Thyroid gland (tissue), 4 donors: ENCODE results near the gene PTGES3L. TPM values are rescaled to one million over a fixed set of nuclear protein-coding genes. Genes with fewer than 3 reads are reported as not detected.
"Not testable (repeated sequence)": the region's sequence is repeated elsewhere in the genome, so short reads cannot be mapped to it uniquely, and the experiment has no call there.

Source experiments
- DNase-seq, 2 donors: peaks; one replicate each; pipeline ENCODE4 v3.0.0-alpha.2; 2019
- H3K27ac ChIP-seq, 3 donors: fragments of 200-600 bp; sonication (generic); 1 replicate in 2 of 3; 2 replicates in 1 of 3; pipeline ENCODE4 v1.5.1; 2016 to 2019; ENCODE audit warnings: mild to moderate bottlenecking in 1 of 3, moderate library complexity in 1 of 3
- H3K27me3 ChIP-seq: fragments of 200-600 bp; sonication (generic); one replicate; pipeline ENCODE4 v1.5.1; 2019
- H3K36me3 ChIP-seq, 2 donors: fragments of 200-600 bp; sonication (generic); one replicate each; pipeline ENCODE4 v1.5.1; 2016 to 2019
- H3K4me1 ChIP-seq, 2 donors: fragments of 200-600 bp; sonication (generic); one replicate each; pipeline ENCODE4 v1.5.1; 2017 to 2019
- H3K4me3 ChIP-seq, 3 donors: fragments of 200-600 bp; sonication (generic); replicated peaks in 1 of 3; 1 replicate in 2 of 3; 2 replicates in 1 of 3; pipeline ENCODE4 v1.5.1; 2016; ENCODE audit warnings: mild to moderate bottlenecking in 1 of 3
- H3K9me3 ChIP-seq: fragments of 200-600 bp; sonication (generic); one replicate; pipeline ENCODE4 v1.5.1; 2017
- CTCF ChIP-seq, 6 experiments: fragments of 200-600 bp in 3 of 6; fragments of 450-650 bp in 3 of 6; sonication (generic) in 3 of 6; IDR thresholded peaks; one replicate each; pipeline ENCODE4 v1.5.1; 2016 to 2019; ENCODE audit warnings: antibody characterized with exemption in 6 of 6, mild to moderate bottlenecking in 2 of 6, inconsistent platforms in 1 of 6, moderate library complexity in 1 of 6
- POLR2A ChIP-seq, 2 donors: fragments of 450-650 bp; IDR thresholded peaks; one replicate each; pipeline ENCODE4 v1.6.1; 2017; ENCODE audit warnings: antibody characterized with exemption in 2 of 2, mild to moderate bottlenecking in 2 of 2, moderate library complexity in 1 of 2
- WGBS, 2 donors: methylation state at CpG; one replicate each; pipeline ENCODE4 v1.1.5; 2017; 5-methylcytosine and 5-hydroxymethylcytosine counted together
- intact Hi-C: fragments of 100-400 bp; cut with DNase I; formaldehyde crosslinking; loops from one replicate; pipeline ENCODE4 v1.15.1; 2023
- total RNA-seq, 4 donors: library from RNA; depleted of rRNA; stranded (reverse); fragments of >200 nt; gene quantifications; one replicate each; pipeline ENCODE4 v1.2.3, GENCODE V29; 2016

Gene PTGES3L
- total RNA-seq, 4 donors from 2014 or later, result 0.11 to 0.75 (median 0.54) TPM; not detected in 1

- DNase-seq, result peak; percentile 87 to 92
- Histone ChIP-seq H3K9me3 (no peaks in the 10 kb centered on the region), H3K4me3 (peak within 1 kb of the TSS; percentile 24 to 54 (median 42)), H3K4me1 (peaks cover 7 to 20% of the 10 kb centered on the region in 2 donors), H3K27ac (peak within 1 kb of the TSS; percentile 81 to 95 (median 87)), H3K36me3 (peaks cover 17 to 18% of the 10 kb centered on the region in 2 donors), H3K27me3 (no peaks in the 10 kb centered on the region)
- 40% methylated on average over 17 to 18 of the region's 18 CpGs for WGBS, 2 donors
- intact Hi-C loops, result loop anchor here (10.0 kb wide), 1 partner anchor 58 kb away; no protein-coding TSS in a partner anchor
- TF ChIP-seq CTCF (IDR thresholded peaks at IDR 0.05) (peak in 4 of 6 experiments; percentile 27 to 60 (median 36)), POLR2A (IDR thresholded peaks at IDR 0.05) (peak in 1 of 2 donors; percentile 61)
Observed at GRCh38 chr17:43006639-43007551, 27.0 kb upstream of the PTGES3L start, which contains the start of gene IFI35. Gene IFI35 (plus strand): TSS chr17:43006784. CDS start chr17:43006948, 164 bp downstream.

GRCh38 chr17:43003542-43004172, 23.8 kb upstream of the PTGES3L start:
- peaks cover 36 to 39% of the 10 kb centered on the region in 2 donors for H3K36me3 ChIP-seq
- H3K4me3 ChIP-seq, result no peak overlapping the region
- intact Hi-C loops, result loop anchor here (10.0 kb wide), 1 partner anchor 61 kb away; no protein-coding TSS in a partner anchor
- TF ChIP-seq POLR2A (IDR thresholded peaks at IDR 0.05) (no peak), CTCF (IDR thresholded peaks at IDR 0.05) (no peak)
- peaks cover 18 to 27% of the 10 kb centered on the region in 2 donors for H3K4me1 ChIP-seq
- no peaks in the 10 kb centered on the region for H3K27me3 ChIP-seq
- H3K9me3 ChIP-seq, result no peaks in the 10 kb centered on the region
- H3K27ac ChIP-seq, result no peak overlapping the region
- DNase-seq, result no peak
- WGBS, 2 donors, result 90 to 94% methylated on average over 4 to 5 of the region's 5 CpGs

GRCh38 chr17:43000894-43001293, 21.0 kb upstream of the PTGES3L start:
- Histone ChIP-seq H3K36me3 (peaks cover 36 to 39% of the 10 kb centered on the region in 2 donors), H3K4me1 (peaks cover 11 to 21% of the 10 kb centered on the region in 2 donors)
- 93 to 95% methylated on average over 13 of the region's 13 CpGs for WGBS, 2 donors
- not testable (repeated sequence) for DNase-seq, H3K27ac ChIP-seq, H3K4me3 ChIP-seq, H3K27me3 ChIP-seq, H3K9me3 ChIP-seq
- intact Hi-C loops, result loop anchor here (10.0 kb wide), 1 partner anchor 64 kb away; no protein-coding TSS in a partner anchor

GRCh38 chr17:42999003-42999525, 19.2 kb upstream of the PTGES3L start:
- peaks cover 36 to 39% of the 10 kb centered on the region in 2 donors for H3K36me3 ChIP-seq
- intact Hi-C loops, result no loop called here
- 13 to 14% methylated on average over 10 of the region's 10 CpGs for WGBS, 2 donors

More at GRCh38 chr17:42999003-42999525, 19.2 kb upstream of the PTGES3L start:
- peak overlapping the region; percentile 82 to 95 (median 92) for H3K27ac ChIP-seq
- H3K9me3 ChIP-seq, result no peaks in the 10 kb centered on the region
- H3K4me1 ChIP-seq, result peaks cover 11 to 21% of the 10 kb centered on the region in 2 donors
- H3K27me3 ChIP-seq, result no peaks in the 10 kb centered on the region
- no peak for DNase-seq
- peak overlapping the region; percentile 63 to 80 (median 69) for H3K4me3 ChIP-seq
- TF ChIP-seq POLR2A (IDR thresholded peaks at IDR 0.05) (no peak), CTCF (IDR thresholded peaks at IDR 0.05) (no peak)
